HFFc6 (cell line): Measurements from ENCODE around the gene DYSF. TPM values are rescaled to one million over a fixed set of nuclear protein-coding genes. Genes with fewer than 3 reads are reported as not detected.

Experiments
- DNase-seq: peaks from one replicate; pipeline ENCODE4 v3.0.0-alpha.2; 2018
- H3K27ac Mint-ChIP-seq: 2 replicates; pipeline ENCODE4 v1.8.0; 2020; ENCODE audit warnings: mild to moderate bottlenecking, mixed read lengths
- H3K27me3 Mint-ChIP-seq: 2 replicates; pipeline ENCODE4 v1.8.0; 2021; ENCODE audit warnings: mild to moderate bottlenecking, moderate library complexity, mixed read lengths; ENCODE audit not compliant: insufficient read depth
- H3K36me3 Mint-ChIP-seq: 2 replicates; pipeline ENCODE4 v1.8.0; 2021; ENCODE audit warnings: low read depth, mixed read lengths
- H3K4me1 Mint-ChIP-seq: 2 replicates; pipeline ENCODE4 v1.8.0; 2020; ENCODE audit warnings: low read depth, mixed read lengths
- H3K4me3 Mint-ChIP-seq: 2 replicates; pipeline ENCODE4 v1.8.0; 2020; ENCODE audit warnings: mild to moderate bottlenecking, moderate library complexity, mixed read lengths
- H3K9me3 Mint-ChIP-seq: 2 replicates; pipeline ENCODE4 v1.8.0; 2020; ENCODE audit warnings: mild to moderate bottlenecking, mixed read lengths
- total RNA-seq, 6 experiments: library from RNA; stranded (reverse); fragmentation: NEBNext Ultra II Directional; extraction: Animal tissue kit (Norgen Biotek cat#: 25700); gene quantifications; 2 replicates in 1 of 6; 3 replicates in 5 of 6; pipeline ENCODE4 v1.2.3, GENCODE V29; 2021
- TF ChIP-seq, protein P1 (sequence below): fragments of 200-600 bp; sonication (generic); IDR thresholded peaks from 2 replicates; pipeline ENCODE4 v1.5.0; 2021; ENCODE audit warnings: antibody characterized with exemption, mild to moderate bottlenecking

The DYSF gene
- total RNA-seq, 6 experiments from 2014 or later, result 0.07 to 0.57 (median 0.32) TPM

DNA sequence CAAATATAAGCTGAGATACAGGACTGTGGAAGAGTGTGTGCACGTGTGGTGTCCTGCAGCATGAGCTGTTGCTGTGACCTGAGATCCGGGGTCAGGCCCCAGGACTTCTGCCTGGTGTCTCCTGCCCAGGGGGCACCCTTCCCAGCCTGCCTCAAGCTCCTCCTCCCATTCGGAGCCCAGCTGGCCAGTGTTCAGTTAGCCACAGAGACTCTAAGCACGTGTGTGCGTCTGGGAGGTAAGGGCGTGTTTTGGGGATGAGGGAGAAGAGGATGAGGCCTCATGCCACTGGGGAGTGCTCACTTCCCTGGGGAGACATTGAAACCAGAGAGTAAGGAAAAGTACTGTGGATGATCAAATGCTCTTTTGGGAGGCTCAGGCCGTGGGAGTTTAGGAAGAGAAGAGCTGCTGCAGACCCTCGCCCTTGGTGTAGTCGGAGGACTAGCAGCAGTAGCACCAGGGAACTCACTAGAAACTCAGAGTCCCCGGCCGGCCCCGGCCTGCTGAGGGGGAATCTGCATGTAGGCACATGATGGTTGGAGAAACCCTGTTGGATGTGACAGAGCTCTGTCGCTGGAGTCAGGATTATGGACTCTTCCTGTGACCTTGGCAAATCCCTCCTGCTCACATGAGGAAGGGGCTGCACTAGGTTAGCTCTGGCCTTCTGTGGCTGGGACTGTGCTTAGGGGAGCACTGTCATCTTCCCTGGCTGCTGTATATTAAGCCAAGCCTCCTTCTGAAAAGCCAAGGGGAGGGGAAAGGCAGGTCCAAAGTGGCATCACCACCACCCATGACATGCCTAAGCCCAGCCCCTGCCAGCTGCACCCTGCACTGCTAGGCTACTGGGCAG lies 231.1 kb downstream of the DYSF start:
- TF ChIP-seq, protein P1, sequence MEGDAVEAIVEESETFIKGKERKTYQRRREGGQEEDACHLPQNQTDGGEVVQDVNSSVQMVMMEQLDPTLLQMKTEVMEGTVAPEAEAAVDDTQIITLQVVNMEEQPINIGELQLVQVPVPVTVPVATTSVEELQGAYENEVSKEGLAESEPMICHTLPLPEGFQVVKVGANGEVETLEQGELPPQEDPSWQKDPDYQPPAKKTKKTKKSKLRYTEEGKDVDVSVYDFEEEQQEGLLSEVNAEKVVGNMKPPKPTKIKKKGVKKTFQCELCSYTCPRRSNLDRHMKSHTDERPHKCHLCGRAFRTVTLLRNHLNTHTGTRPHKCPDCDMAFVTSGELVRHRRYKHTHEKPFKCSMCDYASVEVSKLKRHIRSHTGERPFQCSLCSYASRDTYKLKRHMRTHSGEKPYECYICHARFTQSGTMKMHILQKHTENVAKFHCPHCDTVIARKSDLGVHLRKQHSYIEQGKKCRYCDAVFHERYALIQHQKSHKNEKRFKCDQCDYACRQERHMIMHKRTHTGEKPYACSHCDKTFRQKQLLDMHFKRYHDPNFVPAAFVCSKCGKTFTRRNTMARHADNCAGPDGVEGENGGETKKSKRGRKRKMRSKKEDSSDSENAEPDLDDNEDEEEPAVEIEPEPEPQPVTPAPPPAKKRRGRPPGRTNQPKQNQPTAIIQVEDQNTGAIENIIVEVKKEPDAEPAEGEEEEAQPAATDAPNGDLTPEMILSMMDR, result no peak
- no peaks in the 10 kb centered on the region for H3K36me3 Mint-ChIP-seq
- H3K4me1 Mint-ChIP-seq, result no peaks in the 10 kb centered on the region
- H3K27ac Mint-ChIP-seq, result no peak overlapping the region
- no peak overlapping the region for H3K4me3 Mint-ChIP-seq
- peaks cover 34% of the 10 kb centered on the region for H3K27me3 Mint-ChIP-seq
- no peaks in the 10 kb centered on the region for H3K9me3 Mint-ChIP-seq
- no peak for DNase-seq

DNA sequence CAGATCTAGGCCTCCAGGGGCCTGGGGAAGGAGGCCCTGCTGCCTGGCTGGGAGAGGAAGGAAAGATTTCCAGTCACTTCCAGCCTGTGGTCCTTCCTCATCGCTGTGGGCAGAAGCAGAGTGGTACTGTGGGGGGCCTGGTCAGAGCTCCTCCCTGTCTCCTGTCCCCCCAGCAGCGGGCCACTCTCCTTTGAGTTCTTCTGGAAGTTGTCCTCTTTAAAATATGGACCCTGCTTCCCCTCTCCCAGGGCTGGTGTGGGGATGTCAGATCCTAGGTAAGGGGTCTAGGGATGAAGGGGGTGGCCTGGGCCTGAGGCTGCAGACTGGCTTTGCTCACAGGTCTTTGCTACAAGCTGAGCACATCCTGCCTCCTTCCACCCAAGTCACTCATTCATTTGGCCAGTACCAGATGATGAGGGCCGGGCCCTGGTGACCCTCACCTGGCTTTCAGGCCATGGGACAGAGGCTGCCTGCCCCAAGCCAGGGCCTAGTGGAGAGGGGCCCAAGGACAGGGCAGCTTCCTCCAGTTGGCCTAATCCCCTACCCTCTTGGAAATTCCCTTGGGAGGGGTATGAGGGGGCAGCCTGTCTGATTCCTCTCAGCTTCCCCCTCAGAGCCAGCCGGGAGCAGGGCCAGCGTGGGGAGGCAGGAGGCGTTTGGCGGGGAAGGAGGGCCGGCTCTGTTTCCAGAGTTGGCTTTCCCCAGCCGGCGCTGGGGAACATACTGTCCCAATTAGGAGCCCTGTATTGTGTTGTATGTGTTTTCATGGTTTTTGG lies 231.9 kb downstream of the DYSF start:
- H3K36me3 Mint-ChIP-seq, result no peaks in the 10 kb centered on the region
- H3K4me3 Mint-ChIP-seq, result no peak overlapping the region
- TF ChIP-seq, protein P1, result no peak
- H3K9me3 Mint-ChIP-seq, result no peaks in the 10 kb centered on the region
- H3K27ac Mint-ChIP-seq, result no peak overlapping the region
- peaks cover 36% of the 10 kb centered on the region for H3K27me3 Mint-ChIP-seq
- no peaks in the 10 kb centered on the region for H3K4me1 Mint-ChIP-seq
- DNase-seq, result no peak

DNA sequence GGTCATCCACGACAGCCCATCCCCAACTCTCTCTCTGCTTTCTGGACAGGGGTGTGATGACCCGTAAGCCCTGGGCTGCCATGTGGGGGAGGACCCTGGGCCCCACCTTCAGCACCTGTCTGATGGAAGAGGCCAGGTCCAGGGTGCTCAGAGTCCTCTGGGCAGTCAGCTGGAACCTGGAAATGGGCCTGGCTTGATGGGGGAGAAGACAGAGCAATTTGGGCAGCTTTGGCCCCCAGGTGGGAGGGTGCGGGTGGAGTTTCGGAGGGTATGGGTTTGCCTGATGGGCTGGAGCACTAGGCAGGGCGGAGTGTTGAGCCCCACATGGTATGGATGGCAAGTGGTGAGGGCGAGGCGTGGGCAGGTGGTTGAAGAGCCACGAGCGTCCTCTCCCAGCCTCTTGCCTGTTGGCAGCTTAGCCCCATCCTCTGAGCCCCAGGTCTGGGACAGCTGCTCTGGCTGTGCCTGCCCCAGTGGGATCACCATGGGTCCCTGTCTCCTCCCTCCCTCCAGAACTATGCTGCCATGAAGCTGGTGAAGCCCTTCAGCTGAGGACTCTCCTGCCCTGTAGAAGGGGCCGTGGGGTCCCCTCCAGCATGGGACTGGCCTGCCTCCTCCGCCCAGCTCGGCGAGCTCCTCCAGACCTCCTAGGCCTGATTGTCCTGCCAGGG lies 232.7 kb downstream of the DYSF start:
- Mint-ChIP-seq H3K27ac (no peak overlapping the region), H3K4me3 (no peak overlapping the region), H3K9me3 (no peaks in the 10 kb centered on the region), H3K4me1 (no peaks in the 10 kb centered on the region), H3K36me3 (no peaks in the 10 kb centered on the region), H3K27me3 (peaks cover 42% of the 10 kb centered on the region)
- no peak for DNase-seq
- TF ChIP-seq, protein P1, result no peak

DNA sequence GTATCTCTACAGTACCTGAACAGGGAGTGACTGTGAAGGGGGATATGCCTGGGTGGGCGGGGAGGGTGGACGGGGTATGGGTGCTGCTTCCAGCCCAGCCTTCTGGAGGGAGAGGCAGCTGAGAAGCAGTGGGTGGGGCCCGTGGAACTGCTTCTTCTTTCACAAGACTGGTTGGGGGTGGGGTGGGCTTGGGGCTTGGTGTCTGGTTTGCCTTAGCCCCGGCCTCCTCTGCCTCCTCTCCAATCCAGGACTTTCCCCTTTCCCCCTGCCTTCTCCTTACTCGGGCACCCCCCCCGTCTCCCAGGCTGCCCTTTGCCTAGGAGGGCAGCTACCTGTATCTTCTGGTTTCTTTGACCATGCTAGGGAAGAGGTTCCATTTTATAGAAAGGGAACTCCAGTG lies 233.4 kb downstream of the DYSF start:
- Mint-ChIP-seq H3K36me3 (no peaks in the 10 kb centered on the region), H3K9me3 (no peaks in the 10 kb centered on the region), H3K4me3 (no peak overlapping the region), H3K27ac (no peak overlapping the region), H3K4me1 (no peaks in the 10 kb centered on the region), H3K27me3 (peaks cover 49% of the 10 kb centered on the region)
- DNase-seq, result no peak
- TF ChIP-seq, protein P1, result no peak

DNA sequence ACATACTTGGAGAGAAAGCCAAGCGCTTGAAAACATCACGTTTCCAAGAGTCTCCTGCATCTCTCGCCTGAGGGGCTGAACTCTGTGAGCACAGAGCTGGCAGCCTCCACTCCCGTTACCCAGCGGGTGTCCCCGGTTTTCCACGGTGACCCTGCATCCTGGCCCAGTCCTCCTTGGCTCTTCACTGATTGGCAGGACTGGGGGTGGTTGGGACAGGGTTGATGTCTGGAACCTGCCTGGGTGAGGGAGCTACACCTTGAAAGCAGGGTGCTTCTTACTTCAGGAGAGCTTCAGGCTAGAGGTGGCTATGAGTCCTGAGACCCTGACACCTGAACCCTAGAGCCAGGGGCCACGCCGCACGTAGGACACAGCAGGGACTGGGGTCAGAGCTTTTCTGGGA lies 234.1 kb downstream of the DYSF start:
- Mint-ChIP-seq H3K27ac (no peak overlapping the region), H3K9me3 (no peaks in the 10 kb centered on the region), H3K4me1 (no peaks in the 10 kb centered on the region), H3K4me3 (no peak overlapping the region), H3K27me3 (peaks cover 52% of the 10 kb centered on the region), H3K36me3 (no peaks in the 10 kb centered on the region)
- TF ChIP-seq, protein P1, result no peak
- DNase-seq, result no peak
